HG02852 (cell line): ENCODE measurements around the gene SSR4.

Source experiments
- ATAC-seq: cut with Tn5 transposase; IDR thresholded peaks from one replicate; pipeline ENCODE4 v1.9.1; 2021; ENCODE audit warnings: mild to moderate bottlenecking, moderate library complexity; ENCODE audit not compliant: unreplicated experiment

The SSR4 gene

GRCh38 chrX:153769158-153769864 lies 25.2 kb upstream of the SSR4 start:
- ATAC-seq = no peak

- ATAC-seq = no peak
These were observed 24.4 kb upstream of the SSR4 start for GRCh38 chrX:153769865-153770600.

GRCh38 chrX:153770601-153771414 lies 23.7 kb upstream of the SSR4 start:
- ATAC-seq = no peak

GRCh38 chrX:153771415-153772315 lies 22.8 kb upstream of the SSR4 start:
- ATAC-seq = no peak

GRCh38 chrX:153772316-153773217 lies 21.9 kb upstream of the SSR4 start:
- no peak for ATAC-seq

GRCh38 chrX:153773218-153773611 lies 21.3 kb upstream of the SSR4 start:
- no peak for ATAC-seq

- no peak for ATAC-seq
These were observed 20.5 kb upstream of the SSR4 start for GRCh38 chrX:153773741-153774575.

- ATAC-seq = no peak
These were observed 19.7 kb upstream of the SSR4 start for GRCh38 chrX:153774576-153775292.

- ATAC-seq = no peak
These were observed 19.0 kb upstream of the SSR4 start for GRCh38 chrX:153775293-153776119.

GRCh38 chrX:153776120-153776599 lies 18.3 kb upstream of the SSR4 start:
- ATAC-seq = no peak

- no peak for ATAC-seq
These were observed 17.8 kb upstream of the SSR4 start for GRCh38 chrX:153776611-153777045.

GRCh38 chrX:153777261-153778090 lies 17.0 kb upstream of the SSR4 start:
- no peak for ATAC-seq

- no peak for ATAC-seq
These were observed 16.3 kb upstream of the SSR4 start for GRCh38 chrX:153778181-153778580.

- no peak for ATAC-seq
These were observed 15.8 kb upstream of the SSR4 start for GRCh38 chrX:153778684-153779101.

- no peak for ATAC-seq
These were observed 14.4 kb upstream of the SSR4 start for GRCh38 chrX:153779891-153780677.
